Neural cell (in vitro differentiated cells): ENCODE measurements around the gene SLC36A2. TPM values are rescaled to one million over a fixed set of nuclear protein-coding genes. Genes with fewer than 3 reads are reported as not detected.

Source experiments
- H2AFZ ChIP-seq: fragments of 200-600, 300-800 bp; sonication (generic), shearing (Covaris generic); 2 replicates; pipeline ENCODE4 v1.6.0; 2014; ENCODE audit warnings: low read depth, mild to moderate bottlenecking, antibody characterized with exemption, low read length, moderate library complexity
- H3F3A ChIP-seq: fragments of 200-600 bp; shearing (Covaris generic); 2 replicates; pipeline ENCODE4 v1.6.1; 2016; ENCODE audit warnings: mild to moderate bottlenecking, moderate library complexity, mixed read lengths, antibody characterized with exemption, low read length; ENCODE audit not compliant: insufficient read depth, poor library complexity, severe bottlenecking
- H3K27ac ChIP-seq: fragments of 200-600, 300-800 bp; sonication (generic), shearing (Covaris generic); 2 replicates; pipeline ENCODE4 v1.5.1; 2014; ENCODE audit warnings: mild to moderate bottlenecking, low read length, moderate library complexity
- H3K27me3 ChIP-seq: fragments of 300-800, 200-600 bp; sonication (generic), shearing (Covaris generic); 2 replicates; pipeline ENCODE4 v1.6.0; 2014; ENCODE audit warnings: mild to moderate bottlenecking, low read depth, low read length, moderate library complexity; ENCODE audit not compliant: insufficient read depth
- H3K36me3 ChIP-seq: fragments of 300-800, 200-600 bp; sonication (generic), shearing (Covaris generic); 2 replicates; pipeline ENCODE4 v1.5.1; 2014; ENCODE audit warnings: mild to moderate bottlenecking, antibody characterized with exemption, low read length, moderate library complexity; ENCODE audit not compliant: insufficient read depth
- H3K4me2 ChIP-seq: fragments of 300-800, 200-600 bp; sonication (generic), shearing (Covaris generic); 2 replicates; pipeline ENCODE4 v1.6.0; 2014; ENCODE audit warnings: mild to moderate bottlenecking, low read length
- H3K4me3 ChIP-seq: fragments of 300-800, 200-600 bp; sonication (generic), shearing (Covaris generic); 2 replicates; pipeline ENCODE4 v1.5.1; 2014; ENCODE audit warnings: mild to moderate bottlenecking, low read length, moderate library complexity
- H3K79me2 ChIP-seq: fragments of 200-600 bp; shearing (Covaris generic); replicated peaks from 2 replicates; pipeline ENCODE4 v1.6.0; 2014; ENCODE audit warnings: mild to moderate bottlenecking, low read length, moderate library complexity; ENCODE audit not compliant: insufficient read depth
- H3K9ac ChIP-seq: fragments of 300-800, 200-600 bp; sonication (generic), shearing (Covaris generic); 2 replicates; pipeline ENCODE4 v1.6.1; 2016; ENCODE audit warnings: mild to moderate bottlenecking, low read length, mixed read lengths
- H3K9me2 ChIP-seq: fragments of 200-600 bp; shearing (Covaris generic); 2 replicates; pipeline ENCODE4 v1.6.1; 2016; ENCODE audit warnings: mild to moderate bottlenecking, low read length, mixed read lengths; ENCODE audit not compliant: insufficient read depth
- H3K9me3 ChIP-seq: fragments of 200-600, 300-800 bp; sonication (generic), shearing (Covaris generic); 2 replicates; pipeline ENCODE4 v1.6.1; 2016; ENCODE audit warnings: mild to moderate bottlenecking, mixed run types, low read length, moderate library complexity, mixed read lengths
- H4K20me1 ChIP-seq: fragments of 200-600 bp; shearing (Covaris generic); 2 replicates; pipeline ENCODE4 v1.6.1; 2016; ENCODE audit warnings: mild to moderate bottlenecking, mixed run types; ENCODE audit not compliant: insufficient read depth
- CTCF ChIP-seq: fragments of 450-650 bp; IDR thresholded peaks from 2 replicates; pipeline ENCODE4 v1.5.1; 2014; ENCODE audit warnings: antibody characterized with exemption, mild to moderate bottlenecking, moderate library complexity; ENCODE audit not compliant: poor library complexity, severe bottlenecking
- EP300 ChIP-seq: fragments of 450-650 bp; conservative IDR thresholded peaks from 2 replicates; pipeline ENCODE4 v1.6.1; 2014; ENCODE audit warnings: antibody characterized with exemption, mild to moderate bottlenecking, moderate library complexity; ENCODE audit not compliant: poor library complexity, severe bottlenecking
- MXI1 ChIP-seq: fragments of 450-650 bp; conservative IDR thresholded peaks from 2 replicates; pipeline ENCODE4 v1.6.1; 2014; ENCODE audit warnings: antibody characterized with exemption, mild to moderate bottlenecking; ENCODE audit not compliant: poor library complexity, severe bottlenecking
- POLR2AphosphoS5 ChIP-seq: IDR thresholded peaks from 2 replicates; pipeline ENCODE4 v1.6.1; 2012
- RAD21 ChIP-seq: fragments of 450-650 bp; conservative IDR thresholded peaks from 2 replicates; pipeline ENCODE4 v1.6.1; 2014; ENCODE audit warnings: antibody characterized with exemption, mild to moderate bottlenecking, moderate library complexity
- REST ChIP-seq: IDR thresholded peaks from 2 replicates; pipeline ENCODE4 v1.6.1; 2012; ENCODE audit warnings: borderline replicate concordance
- SMC3 ChIP-seq: fragments of 450-650 bp; conservative IDR thresholded peaks from 2 replicates; pipeline ENCODE4 v1.6.1; 2014; ENCODE audit warnings: antibody characterized with exemption, mild to moderate bottlenecking, moderate library complexity; ENCODE audit not compliant: poor library complexity
- TAF1 ChIP-seq: IDR thresholded peaks from 2 replicates; pipeline ENCODE4 v1.6.1; 2012; ENCODE audit warnings: low read depth
- polyA plus RNA-seq: library from polyadenylated mRNA; depleted of rRNA; stranded (reverse); fragments of >200 nt; gene quantifications from 2 replicates; pipeline ENCODE4 v1.2.3, GENCODE V29; 2014

Gene SLC36A2
- polyA plus RNA-seq, 1 donor from 2014 or later, result not detected

GRCh38 chr5:151318850-151319732, 28.3 kb downstream of the SLC36A2 start:
- Histone ChIP-seq H2AFZ (no peak overlapping the region), H4K20me1 (no peaks in the 10 kb centered on the region), H3K9me3 (no peaks in the 10 kb centered on the region), H3F3A (no peaks in the 10 kb centered on the region), H3K27me3 (no peaks in the 10 kb centered on the region), H3K79me2 (no peaks in the 10 kb centered on the region), H3K4me3 (no peak overlapping the region), H3K36me3 (no peaks in the 10 kb centered on the region), H3K9ac (no peak overlapping the region), H3K27ac (no peak overlapping the region), H3K9me2 (no peaks in the 10 kb centered on the region), H3K4me2 (no peak overlapping the region)
- TF ChIP-seq POLR2AphosphoS5 (no peak), EP300 (no peak)

GRCh38 chr5:151317871-151318270, 29.5 kb downstream of the SLC36A2 start:
- Histone ChIP-seq H3K36me3 (no peaks in the 10 kb centered on the region), H3K9me3 (no peaks in the 10 kb centered on the region), H3K4me2 (no peak overlapping the region), H4K20me1 (no peaks in the 10 kb centered on the region), H3K27me3 (no peaks in the 10 kb centered on the region), H3K9me2 (no peaks in the 10 kb centered on the region), H3K4me3 (no peak overlapping the region), H3K27ac (no peak overlapping the region), H3K9ac (no peak overlapping the region), H3K79me2 (no peaks in the 10 kb centered on the region), H2AFZ (no peak overlapping the region), H3F3A (no peaks in the 10 kb centered on the region)
- no peak for TF ChIP-seq REST
- no peak for TF ChIP-seq RAD21
- no peak for TF ChIP-seq MXI1
- TF ChIP-seq POLR2AphosphoS5, result no peak
- TF ChIP-seq EP300, result no peak

GRCh38 chr5:151315998-151316597, 31.3 kb downstream of the SLC36A2 start:
- Histone ChIP-seq H3K4me2 (no peak overlapping the region), H3K79me2 (no peaks in the 10 kb centered on the region), H3K9me3 (no peaks in the 10 kb centered on the region), H3F3A (no peaks in the 10 kb centered on the region), H3K9ac (no peak overlapping the region), H3K36me3 (no peaks in the 10 kb centered on the region), H3K9me2 (no peaks in the 10 kb centered on the region), H3K27me3 (no peaks in the 10 kb centered on the region), H3K27ac (no peak overlapping the region), H3K4me3 (no peak overlapping the region), H2AFZ (no peak overlapping the region), H4K20me1 (no peaks in the 10 kb centered on the region)
- TF ChIP-seq REST (no peak), TAF1 (no peak), RAD21 (peak; percentile 47), SMC3 (peak; percentile 43), CTCF (peak; percentile 57)
